H1 (cell line): Measurements from ENCODE around the gene MUC13. TPM values are rescaled to one million over a fixed set of nuclear protein-coding genes. Genes with fewer than 3 reads are reported as not detected.

Experiments used
- CTCF ChIA-PET: fragments of 300-600 bp; sonication (Branson Sonifier 250); formaldehyde crosslinking; loops from one replicate; lab custom pipeline; 2021; ENCODE audit not compliant: partially characterized antibody; lab: Charles Lee
- POLR2A ChIA-PET: fragments of 300-600 bp; sonication (Branson Sonifier 250); formaldehyde crosslinking; loops from one replicate; lab custom pipeline; 2021; ENCODE audit warnings: inconsistent platforms; ENCODE audit not compliant: partially characterized antibody; lab: Charles Lee
- DNase-seq, 2 experiments: peaks; one replicate each; pipeline versions ENCODE4 v3.0.0 to v3.0.0-alpha.2; 2010 to 2022; ENCODE audit warnings: low spot score in 2 of 2, low read depth in 1 of 2, mixed read lengths in 1 of 2
- FAIRE-seq: peaks from 2 replicates; lab custom pipeline; 2011; peaks lifted over from hg19 to GRCh38; lab: Jason Lieb, UNC
- H2AFZ ChIP-seq: 2 replicates; pipeline ENCODE4 v1.8.1; 2012; ENCODE audit warnings: low read length, inconsistent platforms
- H2AK5ac ChIP-seq: 2 replicates; pipeline ENCODE4 v1.6.1; 2013; ENCODE audit warnings: low read depth, low read length
- H2BK120ac ChIP-seq: replicated peaks from 2 replicates; pipeline ENCODE3; 2013; ENCODE audit warnings: low read depth, low read length, inconsistent platforms
- H2BK12ac ChIP-seq: 2 replicates; pipeline ENCODE4 v1.6.1; 2013; ENCODE audit warnings: low read depth, low read length
- H2BK15ac ChIP-seq: 2 replicates; pipeline ENCODE4 v1.6.1; 2013; ENCODE audit warnings: low read length
- H2BK20ac ChIP-seq: 2 replicates; pipeline ENCODE4 v1.6.1; 2013; ENCODE audit warnings: low read length
- H2BK5ac ChIP-seq: 2 replicates; pipeline ENCODE4 v1.6.1; 2013; ENCODE audit warnings: low read depth, low read length
- H3K14ac ChIP-seq: 2 replicates; pipeline ENCODE4 v1.6.1; 2013; ENCODE audit warnings: inconsistent platforms; ENCODE audit not compliant: insufficient read length
- H3K18ac ChIP-seq: 2 replicates; pipeline ENCODE4 v1.6.1; 2013; ENCODE audit warnings: low read length; ENCODE audit errors: extremely low read depth
- H3K23ac ChIP-seq: 2 replicates; pipeline ENCODE4 v1.6.1; 2013; ENCODE audit warnings: inconsistent platforms; ENCODE audit not compliant: insufficient read length
- H3K23me2 ChIP-seq: 2 replicates; pipeline ENCODE4 v1.6.1; 2013; ENCODE audit warnings: low read depth, low read length
- H3K27ac ChIP-seq: 2 replicates; pipeline ENCODE4 v1.6.1; 2011; ENCODE audit warnings: low read depth, low read length, inconsistent platforms
- H3K27me3 ChIP-seq, 4 experiments: replicated peaks in 1 of 4; 1 replicate in 1 of 4; 2 replicates in 3 of 4; pipeline versions ENCODE4 v1.6.1 to v1.8.1; 2011 to 2013; ENCODE audit warnings: low read length in 3 of 4, mild to moderate bottlenecking in 3 of 4, inconsistent platforms in 2 of 4, mixed read lengths in 2 of 4, moderate library complexity in 1 of 4; ENCODE audit not compliant: control insufficient read depth in 3 of 4, insufficient read depth in 3 of 4; ENCODE audit errors: extremely low read depth in 1 of 4
- H3K36me3 ChIP-seq, 4 experiments: 2 replicates each; pipeline versions ENCODE4 v1.6.1 to v1.8.1; 2011 to 2013; ENCODE audit warnings: mild to moderate bottlenecking in 4 of 4, low read length in 3 of 4, moderate library complexity in 2 of 4, control low read depth in 1 of 4, inconsistent platforms in 1 of 4; ENCODE audit not compliant: insufficient read depth in 4 of 4, control insufficient read depth in 2 of 4
- H3K4ac ChIP-seq: replicated peaks from 2 replicates; pipeline ENCODE3; 2013; ENCODE audit warnings: low read length, low read depth, mixed read lengths, inconsistent platforms; ENCODE audit not compliant: insufficient read length
- H3K4me1 ChIP-seq, 4 experiments: replicated peaks in 1 of 4; 1 replicate in 1 of 4; 2 replicates in 3 of 4; pipeline versions ENCODE4 v1.6.1 to v1.8.1; 2011 to 2013; ENCODE audit warnings: low read length in 3 of 4, inconsistent platforms in 2 of 4, mixed read lengths in 1 of 4; ENCODE audit not compliant: insufficient read depth in 4 of 4, control insufficient read depth in 3 of 4
- H3K4me2 ChIP-seq, 2 experiments: 2 replicates each; pipeline versions ENCODE4 v1.6.1 to v1.8.1; 2011 to 2013; ENCODE audit warnings: low read depth in 2 of 2, low read length in 2 of 2, control low read depth in 1 of 2, inconsistent platforms in 1 of 2, mild to moderate bottlenecking in 1 of 2; ENCODE audit not compliant: insufficient read depth in 1 of 2
- H3K4me3 ChIP-seq, 4 experiments: fragments of 200-600, 300-600 bp in 1 of 4; sonication (generic), shearing (Covaris generic), sonication (Bioruptor Twin) in 1 of 4; 2 replicates each; pipeline versions ENCODE4 v1.5.1 to v1.8.1; 2011 to 2016; ENCODE audit warnings: low read length in 4 of 4, low read depth in 3 of 4, control low read depth in 2 of 4, inconsistent platforms in 2 of 4, mild to moderate bottlenecking in 2 of 4, mixed read lengths in 1 of 4, moderate library complexity in 1 of 4; ENCODE audit not compliant: insufficient read depth in 2 of 4; ENCODE audit errors: extremely low read depth in 1 of 4
- H3K56ac ChIP-seq: replicated peaks from 2 replicates; pipeline ENCODE3; 2013; ENCODE audit warnings: low read depth, mild to moderate bottlenecking, mixed read lengths, low read length, inconsistent platforms; ENCODE audit not compliant: insufficient read length
- H3K79me1 ChIP-seq: 2 replicates; pipeline ENCODE4 v1.6.1; 2013; ENCODE audit warnings: low read depth, low read length, control low read depth
- H3K79me2 ChIP-seq, 2 experiments: 2 replicates each; pipeline versions ENCODE4 v1.6.1 to v1.8.1; 2012 to 2013; ENCODE audit warnings: low read length in 2 of 2, mild to moderate bottlenecking in 2 of 2, inconsistent platforms in 1 of 2; ENCODE audit not compliant: insufficient read depth in 2 of 2, control insufficient read depth in 1 of 2
- H3K9ac ChIP-seq, 4 experiments: replicated peaks in 1 of 4; 1 replicate in 1 of 4; 2 replicates in 3 of 4; pipeline versions ENCODE4 v1.6.1 to v1.8.1; 2011 to 2013; ENCODE audit warnings: low read depth in 3 of 4, low read length in 3 of 4, control low read depth in 2 of 4, mild to moderate bottlenecking in 2 of 4, moderate library complexity in 2 of 4, inconsistent platforms in 1 of 4; ENCODE audit errors: extremely low read depth in 1 of 4
- H3K9me3 ChIP-seq, 2 experiments: 2 replicates each; pipeline versions ENCODE4 v1.6.1 to v1.8.1; 2012 to 2013; ENCODE audit warnings: mild to moderate bottlenecking in 2 of 2, moderate library complexity in 2 of 2, control low read depth in 1 of 2, inconsistent platforms in 1 of 2, low read depth in 1 of 2, low read length in 1 of 2, mixed read lengths in 1 of 2; ENCODE audit not compliant: insufficient read depth in 2 of 2
- H4K20me1 ChIP-seq, 2 experiments: replicated peaks in 1 of 2; 2 replicates each; pipeline versions ENCODE3 to v1.8.1; 2011 to 2013; ENCODE audit warnings: inconsistent platforms in 2 of 2, low read length in 2 of 2, mild to moderate bottlenecking in 1 of 2; ENCODE audit not compliant: insufficient read depth in 2 of 2, control insufficient read depth in 1 of 2
- H4K5ac ChIP-seq: 2 replicates; pipeline ENCODE4 v1.6.1; 2013; ENCODE audit warnings: low read length, low read depth, mixed read lengths, inconsistent platforms; ENCODE audit not compliant: insufficient read length
- H4K8ac ChIP-seq: 2 replicates; pipeline ENCODE4 v1.8.0; 2013; ENCODE audit warnings: mild to moderate bottlenecking, moderate library complexity, low read length, inconsistent platforms; ENCODE audit not compliant: insufficient read depth; ENCODE audit errors: extremely low read depth
- H4K91ac ChIP-seq: replicated peaks from 2 replicates; pipeline ENCODE3; 2013; ENCODE audit warnings: low read length, mixed read lengths, inconsistent platforms; ENCODE audit not compliant: insufficient read length
- CBX8 ChIP-seq: fragments of 300-800, 300-1000 bp; sonication (generic); IDR thresholded peaks from 2 replicates; pipeline ENCODE4 v1.7.1; 2016; ENCODE audit warnings: low read depth, low read length, borderline replicate concordance
- EZH2 ChIP-seq: fragments of 200-600 bp; sonication (generic); IDR thresholded peaks from 2 replicates; pipeline ENCODE4 v1.7.1; 2012; ENCODE audit warnings: low read depth, mild to moderate bottlenecking, moderate library complexity, low read length, inconsistent platforms; ENCODE audit not compliant: severe bottlenecking
- KDM5A ChIP-seq: fragments of 200-600 bp; IDR thresholded peaks from 2 replicates; pipeline ENCODE4 v1.7.1; 2012; ENCODE audit warnings: mild to moderate bottlenecking, low read length, inconsistent platforms, mixed read lengths
- POLR2A ChIP-seq, 2 experiments: IDR thresholded peaks; 1 replicate in 1 of 2; 2 replicates in 1 of 2; pipeline ENCODE4 v1.6.1; 2011; ENCODE audit warnings: low read depth in 2 of 2, low read length in 2 of 2, mild to moderate bottlenecking in 2 of 2; ENCODE audit errors: control extremely low read depth in 1 of 2
- POU5F1 ChIP-seq: IDR thresholded peaks from 2 replicates; pipeline ENCODE4 v1.6.1; 2011; ENCODE audit warnings: low read depth, mild to moderate bottlenecking, low read length, moderate library complexity
- SIN3A ChIP-seq, 2 experiments: IDR thresholded peaks in 1 of 2; conservative IDR thresholded peaks in 1 of 2; 2 replicates each; pipeline ENCODE4 v1.6.1; 2011 to 2012; ENCODE audit warnings: low read length in 2 of 2, improper control_type of control experiment in 1 of 2, low read depth in 1 of 2, mild to moderate bottlenecking in 1 of 2
- SIRT6 ChIP-seq: IDR thresholded peaks from one replicate; pipeline ENCODE4 v1.7.1; 2012; ENCODE audit warnings: low read length, inconsistent platforms
- WGBS, 2 experiments: shearing (Covaris generic) in 1 of 2; methylation state at CpG; one replicate each; pipeline versions ENCODE4 v1.1.6 to v1.1.7; 2013 to 2015; ENCODE audit warnings: low lambda C conversion rate in 2 of 2, mixed read lengths in 2 of 2, inconsistent platforms in 1 of 2, low coverage in 1 of 2, missing lambda C conversion rate in 1 of 2; ENCODE audit not compliant: insufficient replicate concordance in 2 of 2, insufficient coverage in 1 of 2, insufficient read length in 1 of 2; ENCODE audit errors: extremely low coverage in 1 of 2, missing lambda C conversion rate in 1 of 2; 5-methylcytosine and 5-hydroxymethylcytosine counted together
- polyA plus RNA-seq, 7 experiments: library from polyadenylated mRNA; depleted of rRNA in 3 of 7; stranded (reverse) in 5 of 7; unstranded in 2 of 7; fragments of >200 nt in 5 of 7; fragments of 200-250 nt in 2 of 7; gene quantifications; 1 replicate in 5 of 7; 2 replicates in 1 of 7; 4 replicates in 1 of 7; pipeline versions ENCODE4 v1.2.1 to v1.2.3, GENCODE V29; 2011 to 2013; ENCODE audit warnings: missing spikeins in 2 of 7, mixed read lengths in 2 of 7
- total RNA-seq: library from RNA; stranded (reverse); fragmentation: NEBNext Ultra II Directional; extraction: Animal tissue kit (Norgen Biotek cat#: 25700); gene quantifications from 2 replicates; pipeline ENCODE4 v1.2.1, GENCODE V29; 2021

MUC13 gene
- total and polyA plus RNA-seq, 2 of the 8 experiments (the other 6 are each of a cell fraction or from before 2014, with no cell fraction given): not detected

DNA sequence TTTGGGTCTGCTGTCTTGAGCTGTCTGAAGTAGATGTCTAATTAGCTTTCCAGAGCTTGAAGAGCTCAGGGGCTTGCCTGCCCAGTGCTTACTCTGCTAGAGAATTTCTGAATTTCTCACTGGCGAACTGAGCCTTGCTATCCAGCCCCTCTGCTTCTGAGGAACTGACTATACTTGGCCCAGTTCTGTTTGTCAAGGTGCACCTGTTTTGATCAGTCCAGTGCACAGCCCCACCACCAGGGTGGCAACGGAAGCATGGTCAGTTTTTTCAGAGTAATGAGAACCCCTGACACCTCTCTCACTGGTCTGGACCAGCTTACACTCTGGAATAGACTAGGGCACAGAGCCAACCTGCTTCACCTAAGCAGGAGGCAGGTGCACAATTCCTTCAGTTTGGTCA lies 72.5 kb downstream of the MUC13 start:
- no peak overlapping the region for H3K14ac ChIP-seq
- H3K18ac ChIP-seq: no peak overlapping the region
- H3K79me1 ChIP-seq: peaks cover 5% of the 10 kb centered on the region
- no peaks in the 10 kb centered on the region for H4K20me1 ChIP-seq
- no peak overlapping the region for H3K9ac ChIP-seq
- H3K23me2 ChIP-seq: no peaks in the 10 kb centered on the region
- H3K36me3 ChIP-seq: peaks cover 0 to 6% (median 3%) of the 10 kb centered on the region in 4 experiments; a peak in 4 of 8 replicates
- H3K4me3 ChIP-seq: no peak overlapping the region
- H3K27me3 ChIP-seq: no peaks in the 10 kb centered on the region
- H3K23ac ChIP-seq: no peak overlapping the region
- H4K91ac ChIP-seq: no peak overlapping the region
- ChIA-PET CTCF (interaction anchor here (1.1 to 2.2 kb wide), 8 partner anchors 16 to 59 kb away, joined by 3 to 11 read pairs (median 4); no protein-coding TSS in a partner anchor), POLR2A (interaction anchor here (1.1 to 1.8 kb wide), 3 partner anchors 10 to 130 kb away, joined by 3 to 4 read pairs (median 3); no protein-coding TSS in a partner anchor)
- H2BK15ac ChIP-seq: no peak overlapping the region
- no peak overlapping the region for H3K27ac ChIP-seq
- peaks cover 0 to 8% (median 3%) of the 10 kb centered on the region in 4 experiments; a peak in 3 of 7 replicates for H3K4me1 ChIP-seq
- FAIRE-seq (no peak), DNase-seq (no peak)
- WGBS, 2 experiments: 79% methylated on average over 2 of the region's 2 CpGs; no CpG with 5 or more reads in 1 of the 2 experiments
- no peak overlapping the region for H2BK120ac ChIP-seq
- H3K4me2 ChIP-seq: no peak overlapping the region
- no peak overlapping the region for H3K4ac ChIP-seq
- peaks cover 0 to 17% of the 10 kb centered on the region in 2 experiments; a peak in 3 of 4 replicates for H3K79me2 ChIP-seq
- H4K8ac ChIP-seq: no peak overlapping the region
- H2BK12ac ChIP-seq: no peak overlapping the region
- no peak overlapping the region for H2AK5ac ChIP-seq
- no peak overlapping the region for H2AFZ ChIP-seq
- H3K56ac ChIP-seq: no peak overlapping the region
- no peak overlapping the region for H2BK20ac ChIP-seq
- H4K5ac ChIP-seq: no peak overlapping the region
- TF ChIP-seq SIN3A (conservative IDR thresholded peaks at IDR 0.05 in 1 of 2, IDR thresholded peaks at IDR 0.05 in 1 of 2; ENCODE audit: low read depth in 1 of 2, low read length in 2 of 2) (no peak), EZH2 (no peak), SIRT6 (no peak), KDM5A (no peak), CBX8 (no peak), POLR2A (IDR thresholded peaks at IDR 0.05; ENCODE audit: control extremely low read depth in 1 of 2, low read depth in 2 of 2, low read length in 2 of 2) (no peak), POU5F1 (no peak)
- no peak overlapping the region for H2BK5ac ChIP-seq
- H3K9me3 ChIP-seq: no peaks in the 10 kb centered on the region
